Head of caudate nucleus (tissue), 42 donors: ENCODE data around the gene PROCR.

Experiments
- DNase-seq, 42 donors: peaks; one replicate each; pipeline versions ENCODE4 v3.0.0 to v3.0.0-alpha.2; 2020 to 2021; ENCODE audit warnings: mixed read lengths in 7 of 42
- intact Hi-C: fragments of 100-400 bp; cut with DNase I; formaldehyde crosslinking; loops from one replicate; pipeline ENCODE4 v1.15.0; 2022

Gene PROCR

DNA sequence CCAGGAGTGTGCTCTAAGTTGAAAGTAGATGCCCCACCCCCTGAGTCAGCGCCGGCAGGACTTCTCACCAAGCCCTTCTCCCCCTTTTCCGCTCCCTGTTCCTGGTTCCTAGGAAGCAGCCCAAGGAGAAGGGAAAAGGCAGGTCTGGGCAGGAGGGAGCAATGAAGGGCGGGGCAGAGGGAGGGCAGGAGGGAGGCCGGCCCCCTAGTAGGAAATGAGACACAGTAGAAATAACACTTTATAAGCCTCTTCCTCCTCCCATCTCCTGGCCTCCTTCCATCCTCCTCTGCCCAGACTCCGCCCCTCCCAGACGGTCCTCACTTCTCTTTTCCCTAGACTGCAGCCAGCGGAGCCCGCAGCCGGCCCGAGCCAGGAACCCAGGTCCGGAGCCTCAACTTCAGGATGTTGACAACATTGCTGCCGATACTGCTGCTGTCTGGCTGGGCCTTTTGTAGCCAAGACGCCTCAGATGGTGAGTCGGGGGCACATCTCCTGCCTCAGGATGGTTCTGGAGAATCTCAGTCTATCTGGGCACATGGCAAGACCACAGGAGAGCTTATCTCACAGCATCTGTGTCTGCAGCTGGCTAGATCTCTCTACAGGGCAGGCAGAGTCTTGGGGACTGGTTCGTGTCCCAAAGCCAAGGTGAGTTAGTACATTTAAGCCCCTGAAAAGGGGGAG is at the start of gene PROCR:
Gene PROCR, plus strand, starts transcription at position 320 of the 681 bp plus-strand sequence. Its CDS starts 83 bp downstream, at position 403.
- DNase-seq: peak in 41 of 42 donors; percentile 19 to 76 (median 51)

DNA sequence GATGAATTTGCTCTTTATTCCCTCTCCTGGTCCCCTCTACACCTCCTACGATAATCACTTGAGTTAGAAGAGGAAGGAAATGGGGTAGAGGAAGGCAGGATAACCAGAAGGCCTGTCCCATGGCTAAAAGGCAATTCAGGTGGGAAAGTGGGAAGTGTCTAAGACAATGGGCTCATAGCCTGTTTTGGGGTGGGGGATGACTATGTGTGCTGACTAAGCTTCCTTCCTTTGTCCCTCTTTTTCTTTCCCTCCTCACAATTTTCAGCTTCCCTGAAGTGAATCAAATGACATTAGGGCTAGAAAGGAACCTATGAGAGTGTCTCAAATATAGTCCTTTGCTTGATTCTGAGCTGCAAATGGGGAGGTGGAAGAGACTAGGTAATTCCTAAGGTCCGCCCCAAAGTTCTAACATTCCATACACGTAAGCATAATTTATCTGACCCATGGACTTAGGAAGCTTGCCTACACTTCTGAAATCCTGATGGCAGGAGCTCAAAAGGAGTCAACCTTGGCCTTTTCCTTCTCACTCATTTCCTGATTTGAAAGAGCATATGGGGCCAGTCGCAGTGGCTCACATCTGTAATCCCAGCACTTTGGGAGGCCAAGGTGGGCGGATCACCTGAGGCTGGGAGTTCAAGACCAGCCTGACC is 49.0 kb upstream of the PROCR start:
- intact Hi-C loops: no loop called here
- no peak for DNase-seq

More for the DNA sequence above, at the start of gene PROCR:
- intact Hi-C loops: no loop called here

DNA sequence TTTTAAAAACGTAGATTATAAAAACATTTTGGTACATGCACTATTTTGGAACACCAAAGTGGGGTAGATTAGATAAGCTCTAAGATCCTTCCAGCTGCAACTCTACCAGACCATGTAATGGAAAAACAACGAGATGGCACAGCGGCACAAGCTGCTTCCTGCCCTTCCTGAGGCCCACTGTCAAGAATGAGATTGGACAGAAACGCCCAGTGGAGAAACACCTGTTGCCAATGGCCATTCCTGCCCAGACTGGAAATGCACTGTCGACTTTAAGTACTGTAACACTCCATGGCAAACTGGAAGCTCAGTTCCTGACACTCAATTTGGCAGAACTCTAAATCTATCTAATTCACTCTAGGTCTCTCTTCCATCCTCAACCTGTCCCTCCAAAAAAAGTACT is 46.1 kb upstream of the PROCR start:
- intact Hi-C loops: no loop called here
- DNase-seq: no peak

GRCh38 chr20:35129647-35130069 is 42.2 kb upstream of the PROCR start:
- no peak for DNase-seq
- intact Hi-C loops: no loop called here

- intact Hi-C loops: no loop called here
- no peak for DNase-seq
Measured at GRCh38 chr20:35131934-35132333, 39.9 kb upstream of the PROCR start.

DNA sequence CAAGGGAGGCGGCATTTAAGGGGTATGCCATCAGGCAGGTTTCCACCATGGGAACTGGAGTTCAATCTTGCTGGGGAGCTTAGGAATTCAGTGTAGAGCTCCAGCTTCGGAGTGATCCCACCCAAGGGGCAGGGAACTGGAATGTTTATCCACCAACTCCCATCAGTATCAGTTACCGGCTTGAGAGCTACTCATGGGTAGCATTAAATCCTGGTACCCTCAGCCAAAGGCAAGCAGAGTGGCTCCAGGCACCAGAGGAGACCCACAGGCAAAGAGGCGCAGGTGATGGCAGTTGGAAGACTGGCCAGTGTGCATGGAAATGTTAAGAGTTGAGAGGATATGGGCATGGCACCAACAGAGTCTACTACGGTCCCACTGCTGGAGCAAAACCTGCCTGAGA is 38.8 kb upstream of the PROCR start:
- intact Hi-C loops: no loop called here
- DNase-seq: no peak

DNA sequence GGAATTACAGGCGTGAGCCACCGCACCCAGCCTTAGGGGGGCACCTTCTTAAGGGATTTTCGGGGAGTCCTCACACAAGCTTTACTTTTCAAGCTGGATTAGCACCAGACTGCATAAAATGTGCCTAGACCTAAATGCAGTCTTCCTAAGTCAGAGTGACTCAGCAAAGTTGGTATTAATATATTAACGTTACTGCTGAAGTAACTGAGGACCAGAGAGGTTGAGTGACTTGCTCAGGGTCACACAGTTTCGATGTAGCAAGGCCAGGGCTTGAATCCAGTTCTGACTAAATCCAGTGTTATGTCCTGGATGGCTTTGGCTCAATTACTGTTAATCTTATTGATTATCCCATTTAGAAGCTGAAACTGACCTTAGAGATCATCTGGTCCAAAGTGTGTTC is 38.1 kb upstream of the PROCR start:
- intact Hi-C loops: no loop called here
- DNase-seq: no peak

DNA sequence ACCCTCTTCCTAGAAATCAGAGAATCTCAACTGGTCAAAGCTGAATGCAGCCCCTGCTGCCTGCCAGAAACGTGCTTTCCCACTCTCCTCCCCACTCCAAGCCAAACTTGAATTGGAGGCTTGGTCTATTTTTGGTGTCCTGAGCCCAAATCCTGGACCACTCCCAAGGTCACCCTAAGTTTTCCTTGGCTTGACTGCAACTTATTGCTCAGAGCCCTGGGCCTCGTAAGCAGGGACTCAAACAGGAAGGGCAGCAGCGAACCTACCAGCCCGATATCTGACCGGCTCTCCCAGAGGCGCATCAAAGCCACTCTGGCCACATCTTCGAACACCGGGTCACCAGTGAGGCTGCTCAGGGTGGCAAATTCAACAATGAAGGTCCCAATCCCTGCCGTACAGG is 37.4 kb upstream of the PROCR start:
- intact Hi-C loops: no loop called here
- DNase-seq: no peak

DNA sequence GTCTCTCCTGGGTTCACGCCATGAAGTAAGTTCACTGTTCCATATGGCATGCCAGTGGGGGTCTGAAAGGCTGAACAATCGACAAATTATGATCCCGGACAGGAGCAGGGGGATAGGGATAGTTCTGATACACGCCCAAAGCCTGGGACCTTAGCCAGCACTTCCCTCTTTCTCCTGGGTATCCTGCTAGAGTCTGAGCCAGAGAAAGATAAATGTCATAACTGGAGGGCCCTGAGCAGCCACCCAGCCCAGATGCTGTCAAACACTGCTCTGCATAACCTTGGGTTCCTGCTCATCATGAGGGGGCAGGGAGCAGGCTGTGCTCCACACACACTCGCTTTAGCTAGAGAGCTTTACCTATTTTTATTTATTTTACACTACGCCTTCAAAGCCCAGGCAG is 37.0 kb upstream of the PROCR start:
- DNase-seq: no peak
- intact Hi-C loops: no loop called here

DNA sequence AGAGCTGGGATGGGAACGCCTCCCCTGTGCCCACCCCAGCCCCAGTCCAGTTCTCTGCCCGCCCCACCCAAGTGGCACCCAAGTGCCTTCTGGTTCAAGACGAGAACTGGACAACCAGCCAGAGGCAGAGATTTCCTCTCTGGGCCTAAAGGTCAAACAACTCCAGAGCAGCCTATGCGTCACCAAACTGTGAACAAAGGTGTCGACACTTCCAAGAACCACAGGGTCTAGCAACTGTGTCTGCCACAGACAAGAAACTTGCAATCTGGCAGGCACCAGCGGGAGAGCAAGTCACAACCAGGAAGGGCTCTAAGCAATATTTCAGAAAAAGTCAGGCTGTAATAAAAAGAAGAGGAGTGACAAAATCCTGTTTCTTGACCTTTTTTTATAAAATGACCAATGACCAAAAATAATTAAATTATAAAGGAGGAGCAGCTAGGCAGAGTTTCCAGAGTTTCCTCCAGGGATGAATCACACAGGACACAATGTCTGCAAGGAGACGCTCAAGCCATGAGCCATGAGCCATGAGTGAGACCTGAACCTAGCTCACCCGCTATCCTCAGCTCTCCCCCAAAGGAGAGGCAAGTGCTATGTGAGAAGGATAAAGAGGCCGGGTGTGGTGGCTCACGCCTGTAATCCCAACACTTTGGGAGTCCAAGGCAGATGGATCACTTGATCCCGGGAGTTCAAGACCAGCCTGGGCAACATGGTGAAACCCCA is 35.8 kb upstream of the PROCR start:
- no peak for DNase-seq
- intact Hi-C loops: no loop called here

DNA sequence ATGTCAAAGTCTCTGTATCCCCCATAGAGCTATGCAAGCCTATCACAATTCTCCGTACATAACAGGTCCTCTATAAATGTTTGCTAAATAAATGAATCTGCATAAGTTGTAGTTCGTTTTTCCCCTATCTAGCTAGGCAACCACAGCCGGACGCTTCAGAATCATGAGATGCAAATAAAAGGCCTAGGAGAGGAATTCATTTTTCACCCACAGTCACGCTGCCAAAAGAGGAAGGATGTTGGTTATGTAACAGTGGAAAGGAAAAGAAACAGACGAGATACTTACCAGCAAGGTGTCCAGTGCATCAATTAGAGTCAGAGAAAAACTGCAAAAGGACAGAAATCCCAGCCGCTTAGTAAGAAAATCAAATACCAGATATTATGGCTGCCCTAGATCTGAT is 27.2 kb upstream of the PROCR start:
- intact Hi-C loops: loop anchor here (10.0 kb wide), 2 partner anchors 50 to 60 kb away; partner anchors contain the start of gene TRPC4AP
- no peak for DNase-seq

DNA sequence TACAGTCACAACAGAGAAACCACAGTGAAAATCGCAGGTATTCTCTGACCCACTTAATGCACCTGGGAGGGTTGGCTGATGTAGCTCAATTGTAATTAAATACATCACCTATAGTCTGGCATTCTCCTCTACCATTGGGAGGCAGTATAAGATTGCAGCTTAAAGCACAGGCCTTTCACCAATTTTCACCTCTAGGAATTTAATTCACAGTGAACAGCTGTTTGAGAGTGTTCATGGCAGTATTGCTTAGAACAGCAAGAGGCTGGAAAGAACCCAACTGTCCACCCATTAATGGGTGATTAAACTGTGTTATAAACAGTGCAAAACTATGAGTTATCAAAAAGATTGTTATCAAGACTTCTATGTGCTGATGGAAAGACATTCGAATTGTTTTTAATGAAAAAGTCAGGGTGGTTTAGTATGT is 26.7 kb upstream of the PROCR start:
- DNase-seq: peak in 8 of 42 donors; percentile 12 to 51 (median 31)

DNA sequence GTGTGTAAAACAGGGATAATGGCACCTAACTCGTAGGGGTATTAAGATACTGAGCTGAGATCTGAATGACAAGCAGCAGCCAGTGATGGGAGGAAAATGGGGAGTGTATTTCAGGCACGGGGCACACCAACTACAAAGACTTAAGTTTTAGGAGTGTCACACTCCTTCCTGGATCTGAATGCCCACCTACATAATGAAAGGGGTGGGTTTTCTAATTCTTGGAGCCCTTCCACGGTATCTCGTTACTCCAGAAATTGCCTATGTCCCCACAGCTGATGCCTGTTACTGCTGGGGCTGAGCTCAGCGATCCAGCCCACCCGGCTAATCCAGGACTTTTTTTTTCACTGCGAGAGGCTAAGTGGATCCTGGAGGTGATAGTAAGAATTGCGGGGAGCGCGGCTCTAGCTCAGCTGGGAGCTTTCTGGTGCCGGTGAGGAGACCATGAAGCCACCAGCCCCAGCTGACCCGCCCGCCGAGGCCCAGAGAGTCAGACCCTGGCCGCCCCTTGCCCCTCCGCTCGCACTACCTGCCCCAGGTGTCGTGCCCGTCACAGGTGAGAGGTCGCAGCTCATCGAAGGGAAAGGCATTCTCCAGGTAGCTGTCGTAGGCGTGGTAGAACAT is 25.5 kb upstream of the PROCR start:
- peak in 23 of 42 donors; percentile 4 to 49 (median 14) for DNase-seq
- intact Hi-C loops: loop anchor here (10.0 kb wide), 2 partner anchors 52 to 58 kb away; partner anchors contain the start of gene TRPC4AP

More for the DNA sequence above, 26.7 kb upstream of the PROCR start:
- intact Hi-C loops: loop anchor here (10.0 kb wide), 2 partner anchors 50 to 60 kb away; partner anchors contain the start of gene TRPC4AP

- intact Hi-C loops: loop anchor here (10.0 kb wide), 2 partner anchors 52 to 58 kb away; partner anchors contain the start of gene TRPC4AP
- DNase-seq: peak; percentile 89 to 98 (median 95)
Measured at GRCh38 chr20:35146920-35147574, 24.8 kb upstream of the PROCR start, which contains the start of gene EDEM2. Gene EDEM2 (minus strand): TSS chr20:35147336. CDS start chr20:35147258, 78 bp downstream.

DNA sequence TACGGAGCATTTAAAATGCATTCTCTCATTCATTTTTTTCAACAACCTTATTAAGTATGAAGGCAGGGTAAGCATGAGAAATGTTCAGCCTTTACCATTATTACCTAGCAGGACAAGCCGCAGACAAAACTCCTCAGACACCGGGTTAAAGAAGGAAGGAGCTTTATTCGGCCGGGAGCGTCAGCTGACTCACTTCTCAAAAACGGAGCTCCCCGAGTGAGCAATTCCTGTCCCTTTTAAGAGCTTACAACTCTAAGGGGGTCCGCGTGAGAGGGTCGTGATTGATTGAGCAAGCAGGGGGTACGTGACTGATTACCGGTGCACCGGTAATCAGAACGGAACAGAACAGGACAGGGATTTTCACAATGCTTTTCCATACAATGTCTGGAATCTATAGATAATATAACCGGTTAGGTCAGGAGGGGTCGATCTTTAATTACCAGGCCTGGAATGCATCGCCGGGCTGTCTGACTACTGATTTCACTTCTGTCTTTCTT is 24.2 kb upstream of the PROCR start:
- intact Hi-C loops: loop anchor here (10.0 kb wide), 2 partner anchors 53 to 57 kb away; partner anchors contain the start of gene TRPC4AP
- peak in 36 of 42 donors; percentile 5 to 68 (median 40) for DNase-seq

GRCh38 chr20:35150846-35151579 is 20.9 kb upstream of the PROCR start:
- DNase-seq: no peak
- intact Hi-C loops: no loop called here

- no peak for DNase-seq
- intact Hi-C loops: no loop called here
Measured at GRCh38 chr20:35151736-35152135, 20.1 kb upstream of the PROCR start.

- intact Hi-C loops: no loop called here
- no peak for DNase-seq
Measured at GRCh38 chr20:35155936-35156335, 15.9 kb upstream of the PROCR start.
